Tibial nerve (tissue), 4 donors: ENCODE data around the gene CLEC4A.

Source experiments
- EP300 ChIP-seq, 2 donors: sonication (generic); formaldehyde crosslinking; IDR thresholded peaks; one replicate each; pipeline ENCODE4 v1.6.1; 2017; ENCODE audit warnings: antibody characterized with exemption in 2 of 2, mild to moderate bottlenecking in 1 of 2
- POLR2A ChIP-seq, 2 donors: fragments of 450-650 bp; IDR thresholded peaks; one replicate each; pipeline ENCODE4 v1.6.1; 2017; ENCODE audit warnings: antibody characterized with exemption in 2 of 2, mild to moderate bottlenecking in 2 of 2, moderate library complexity in 2 of 2
- TF ChIP-seq, protein P1 (sequence below), 5 experiments: fragments of 200-600 bp in 3 of 5; fragments of 450-650 bp in 2 of 5; sonication (generic) in 3 of 5; IDR thresholded peaks; one replicate each; pipeline ENCODE4 v1.5.1; 2016 to 2019; ENCODE audit warnings: antibody characterized with exemption in 5 of 5, mild to moderate bottlenecking in 3 of 5, moderate library complexity in 2 of 5

GRCh38 chr12:8096281-8096915 lies 27.0 kb upstream of the CLEC4A start:
- TF ChIP-seq, protein P1, sequence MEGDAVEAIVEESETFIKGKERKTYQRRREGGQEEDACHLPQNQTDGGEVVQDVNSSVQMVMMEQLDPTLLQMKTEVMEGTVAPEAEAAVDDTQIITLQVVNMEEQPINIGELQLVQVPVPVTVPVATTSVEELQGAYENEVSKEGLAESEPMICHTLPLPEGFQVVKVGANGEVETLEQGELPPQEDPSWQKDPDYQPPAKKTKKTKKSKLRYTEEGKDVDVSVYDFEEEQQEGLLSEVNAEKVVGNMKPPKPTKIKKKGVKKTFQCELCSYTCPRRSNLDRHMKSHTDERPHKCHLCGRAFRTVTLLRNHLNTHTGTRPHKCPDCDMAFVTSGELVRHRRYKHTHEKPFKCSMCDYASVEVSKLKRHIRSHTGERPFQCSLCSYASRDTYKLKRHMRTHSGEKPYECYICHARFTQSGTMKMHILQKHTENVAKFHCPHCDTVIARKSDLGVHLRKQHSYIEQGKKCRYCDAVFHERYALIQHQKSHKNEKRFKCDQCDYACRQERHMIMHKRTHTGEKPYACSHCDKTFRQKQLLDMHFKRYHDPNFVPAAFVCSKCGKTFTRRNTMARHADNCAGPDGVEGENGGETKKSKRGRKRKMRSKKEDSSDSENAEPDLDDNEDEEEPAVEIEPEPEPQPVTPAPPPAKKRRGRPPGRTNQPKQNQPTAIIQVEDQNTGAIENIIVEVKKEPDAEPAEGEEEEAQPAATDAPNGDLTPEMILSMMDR (IDR thresholded peaks at IDR 0.05): no peak
- TF ChIP-seq POLR2A (IDR thresholded peaks at IDR 0.05): no peak
- no peak for TF ChIP-seq EP300 (IDR thresholded peaks at IDR 0.05)
